ENCODE measurements around the gene TSPAN18.
A peak's percentile ranks its signal among the peaks of the same experiment; 100 is the strongest.

Gene TSPAN18

DNA sequence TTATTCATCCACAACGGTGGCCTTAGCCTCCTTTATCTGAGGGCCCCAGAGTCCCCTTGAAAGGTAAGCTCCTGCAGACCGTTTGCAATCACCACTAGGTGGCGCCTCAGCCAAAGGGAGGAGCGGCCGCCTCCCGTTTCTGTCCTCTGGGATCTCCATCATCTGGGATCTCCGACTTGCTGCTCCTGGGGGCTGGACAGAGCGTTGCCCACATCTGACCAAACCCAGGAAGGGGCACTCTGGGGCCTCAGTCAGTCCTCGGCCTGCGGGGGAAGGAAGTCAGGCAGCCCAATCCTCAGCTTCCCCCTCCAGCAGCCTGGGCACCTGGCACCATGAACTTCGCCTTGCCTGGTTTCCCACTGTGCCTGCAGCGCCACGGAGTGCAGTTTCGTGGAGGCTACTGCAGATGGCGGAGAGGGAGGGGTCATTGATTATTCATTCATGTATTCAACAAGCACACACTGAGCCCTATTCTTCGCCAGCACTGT, 200.5 kb downstream of the TSPAN18 start (continued):
- no peak for TF ChIP-seq GLI4 (tag by site-specific recombination; IDR thresholded peaks at IDR 0.05)
- 0 out of 2 replicates have a peak, but pooled peaks have one; percentile 19 for TF ChIP-seq ZNF2 (tag by site-specific recombination; IDR thresholded peaks at IDR 0.05)
- TF ChIP-seq, protein P1, sequence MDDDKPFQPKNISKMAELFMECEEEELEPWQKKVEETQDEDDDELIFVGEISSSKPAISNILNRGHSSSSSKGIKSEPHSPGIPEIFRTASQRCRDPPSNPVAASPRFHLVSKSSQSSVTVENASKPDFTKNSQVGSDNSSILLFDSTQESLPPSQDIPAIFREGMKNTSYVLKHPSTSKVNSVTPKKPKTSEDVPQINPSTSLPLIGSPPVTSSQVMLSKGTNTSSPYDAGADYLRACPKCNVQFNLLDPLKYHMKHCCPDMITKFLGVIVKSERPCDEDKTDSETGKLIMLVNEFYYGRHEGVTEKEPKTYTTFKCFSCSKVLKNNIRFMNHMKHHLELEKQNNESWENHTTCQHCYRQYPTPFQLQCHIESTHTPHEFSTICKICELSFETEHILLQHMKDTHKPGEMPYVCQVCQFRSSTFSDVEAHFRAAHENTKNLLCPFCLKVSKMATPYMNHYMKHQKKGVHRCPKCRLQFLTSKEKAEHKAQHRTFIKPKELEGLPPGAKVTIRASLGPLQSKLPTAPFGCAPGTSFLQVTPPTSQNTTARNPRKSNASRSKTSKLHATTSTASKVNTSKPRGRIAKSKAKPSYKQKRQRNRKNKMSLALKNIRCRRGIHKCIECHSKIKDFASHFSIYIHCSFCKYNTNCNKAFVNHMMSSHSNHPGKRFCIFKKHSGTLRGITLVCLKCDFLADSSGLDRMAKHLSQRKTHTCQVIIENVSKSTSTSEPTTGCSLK (tag by site-specific recombination; IDR thresholded peaks at IDR 0.05) = no peak
- TF ChIP-seq ZBTB17 (tag by site-specific recombination; IDR thresholded peaks at IDR 0.05) = peak; percentile 93
- TF ChIP-seq, protein P2, sequence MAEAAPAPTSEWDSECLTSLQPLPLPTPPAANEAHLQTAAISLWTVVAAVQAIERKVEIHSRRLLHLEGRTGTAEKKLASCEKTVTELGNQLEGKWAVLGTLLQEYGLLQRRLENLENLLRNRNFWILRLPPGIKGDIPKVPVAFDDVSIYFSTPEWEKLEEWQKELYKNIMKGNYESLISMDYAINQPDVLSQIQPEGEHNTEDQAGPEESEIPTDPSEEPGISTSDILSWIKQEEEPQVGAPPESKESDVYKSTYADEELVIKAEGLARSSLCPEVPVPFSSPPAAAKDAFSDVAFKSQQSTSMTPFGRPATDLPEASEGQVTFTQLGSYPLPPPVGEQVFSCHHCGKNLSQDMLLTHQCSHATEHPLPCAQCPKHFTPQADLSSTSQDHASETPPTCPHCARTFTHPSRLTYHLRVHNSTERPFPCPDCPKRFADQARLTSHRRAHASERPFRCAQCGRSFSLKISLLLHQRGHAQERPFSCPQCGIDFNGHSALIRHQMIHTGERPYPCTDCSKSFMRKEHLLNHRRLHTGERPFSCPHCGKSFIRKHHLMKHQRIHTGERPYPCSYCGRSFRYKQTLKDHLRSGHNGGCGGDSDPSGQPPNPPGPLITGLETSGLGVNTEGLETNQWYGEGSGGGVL (tag by site-specific recombination; IDR thresholded peaks at IDR 0.05) = no peak
- TF ChIP-seq ZNF211 (tag by site-specific recombination; IDR thresholded peaks at IDR 0.05; ENCODE audit: low read depth) = no peak
- TF ChIP-seq ZBTB1 (tag by site-specific recombination; IDR thresholded peaks at IDR 0.05) = no peak
- TF ChIP-seq, protein P3, sequence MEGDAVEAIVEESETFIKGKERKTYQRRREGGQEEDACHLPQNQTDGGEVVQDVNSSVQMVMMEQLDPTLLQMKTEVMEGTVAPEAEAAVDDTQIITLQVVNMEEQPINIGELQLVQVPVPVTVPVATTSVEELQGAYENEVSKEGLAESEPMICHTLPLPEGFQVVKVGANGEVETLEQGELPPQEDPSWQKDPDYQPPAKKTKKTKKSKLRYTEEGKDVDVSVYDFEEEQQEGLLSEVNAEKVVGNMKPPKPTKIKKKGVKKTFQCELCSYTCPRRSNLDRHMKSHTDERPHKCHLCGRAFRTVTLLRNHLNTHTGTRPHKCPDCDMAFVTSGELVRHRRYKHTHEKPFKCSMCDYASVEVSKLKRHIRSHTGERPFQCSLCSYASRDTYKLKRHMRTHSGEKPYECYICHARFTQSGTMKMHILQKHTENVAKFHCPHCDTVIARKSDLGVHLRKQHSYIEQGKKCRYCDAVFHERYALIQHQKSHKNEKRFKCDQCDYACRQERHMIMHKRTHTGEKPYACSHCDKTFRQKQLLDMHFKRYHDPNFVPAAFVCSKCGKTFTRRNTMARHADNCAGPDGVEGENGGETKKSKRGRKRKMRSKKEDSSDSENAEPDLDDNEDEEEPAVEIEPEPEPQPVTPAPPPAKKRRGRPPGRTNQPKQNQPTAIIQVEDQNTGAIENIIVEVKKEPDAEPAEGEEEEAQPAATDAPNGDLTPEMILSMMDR (tag by site-specific recombination; IDR thresholded peaks at IDR 0.05) = peak; percentile 70
- TF ChIP-seq ZNF423 (tag by site-specific recombination; IDR thresholded peaks at IDR 0.05) = no peak
- no peak for TF ChIP-seq ZNF140 (tag by site-specific recombination; IDR thresholded peaks at IDR 0.05)
- no peak for TF ChIP-seq OVOL3 (tag by site-specific recombination; IDR thresholded peaks at IDR 0.05)
- no peak for TF ChIP-seq ZNF549 (tag by site-specific recombination; IDR thresholded peaks at IDR 0.05)
- TF ChIP-seq, protein P4, sequence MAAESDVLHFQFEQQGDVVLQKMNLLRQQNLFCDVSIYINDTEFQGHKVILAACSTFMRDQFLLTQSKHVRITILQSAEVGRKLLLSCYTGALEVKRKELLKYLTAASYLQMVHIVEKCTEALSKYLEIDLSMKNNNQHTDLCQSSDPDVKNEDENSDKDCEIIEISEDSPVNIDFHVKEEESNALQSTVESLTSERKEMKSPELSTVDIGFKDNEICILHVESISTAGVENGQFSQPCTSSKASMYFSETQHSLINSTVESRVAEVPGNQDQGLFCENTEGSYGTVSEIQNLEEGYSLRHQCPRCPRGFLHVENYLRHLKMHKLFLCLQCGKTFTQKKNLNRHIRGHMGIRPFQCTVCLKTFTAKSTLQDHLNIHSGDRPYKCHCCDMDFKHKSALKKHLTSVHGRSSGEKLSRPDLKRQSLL (tag by site-specific recombination; IDR thresholded peaks at IDR 0.05) = peak; percentile 55; the same call in 1 of the 2 replicates
- TF ChIP-seq, protein P5, sequence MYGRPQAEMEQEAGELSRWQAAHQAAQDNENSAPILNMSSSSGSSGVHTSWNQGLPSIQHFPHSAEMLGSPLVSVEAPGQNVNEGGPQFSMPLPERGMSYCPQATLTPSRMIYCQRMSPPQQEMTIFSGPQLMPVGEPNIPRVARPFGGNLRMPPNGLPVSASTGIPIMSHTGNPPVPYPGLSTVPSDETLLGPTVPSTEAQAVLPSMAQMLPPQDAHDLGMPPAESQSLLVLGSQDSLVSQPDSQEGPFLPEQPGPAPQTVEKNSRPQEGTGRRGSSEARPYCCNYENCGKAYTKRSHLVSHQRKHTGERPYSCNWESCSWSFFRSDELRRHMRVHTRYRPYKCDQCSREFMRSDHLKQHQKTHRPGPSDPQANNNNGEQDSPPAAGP (tag by site-specific recombination; IDR thresholded peaks at IDR 0.05) = no peak
- no peak for TF ChIP-seq GLIS1 (tag by site-specific recombination; IDR thresholded peaks at IDR 0.05)
- TF ChIP-seq, protein P6, sequence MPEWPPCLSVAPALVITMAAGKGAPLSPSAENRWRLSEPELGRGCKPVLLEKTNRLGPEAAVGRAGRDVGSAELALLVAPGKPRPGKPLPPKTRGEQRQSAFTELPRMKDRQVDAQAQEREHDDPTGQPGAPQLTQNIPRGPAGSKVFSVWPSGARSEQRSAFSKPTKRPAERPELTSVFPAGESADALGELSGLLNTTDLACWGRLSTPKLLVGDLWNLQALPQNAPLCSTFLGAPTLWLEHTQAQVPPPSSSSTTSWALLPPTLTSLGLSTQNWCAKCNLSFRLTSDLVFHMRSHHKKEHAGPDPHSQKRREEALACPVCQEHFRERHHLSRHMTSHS (tag by site-specific recombination; IDR thresholded peaks at IDR 0.05) = no peak
- TF ChIP-seq, protein P7, sequence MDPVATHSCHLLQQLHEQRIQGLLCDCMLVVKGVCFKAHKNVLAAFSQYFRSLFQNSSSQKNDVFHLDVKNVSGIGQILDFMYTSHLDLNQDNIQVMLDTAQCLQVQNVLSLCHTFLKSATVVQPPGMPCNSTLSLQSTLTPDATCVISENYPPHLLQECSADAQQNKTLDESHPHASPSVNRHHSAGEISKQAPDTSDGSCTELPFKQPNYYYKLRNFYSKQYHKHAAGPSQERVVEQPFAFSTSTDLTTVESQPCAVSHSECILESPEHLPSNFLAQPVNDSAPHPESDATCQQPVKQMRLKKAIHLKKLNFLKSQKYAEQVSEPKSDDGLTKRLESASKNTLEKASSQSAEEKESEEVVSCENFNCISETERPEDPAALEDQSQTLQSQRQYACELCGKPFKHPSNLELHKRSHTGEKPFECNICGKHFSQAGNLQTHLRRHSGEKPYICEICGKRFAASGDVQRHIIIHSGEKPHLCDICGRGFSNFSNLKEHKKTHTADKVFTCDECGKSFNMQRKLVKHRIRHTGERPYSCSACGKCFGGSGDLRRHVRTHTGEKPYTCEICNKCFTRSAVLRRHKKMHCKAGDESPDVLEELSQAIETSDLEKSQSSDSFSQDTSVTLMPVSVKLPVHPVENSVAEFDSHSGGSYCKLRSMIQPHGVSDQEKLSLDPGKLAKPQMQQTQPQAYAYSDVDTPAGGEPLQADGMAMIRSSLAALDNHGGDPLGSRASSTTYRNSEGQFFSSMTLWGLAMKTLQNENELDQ (tag by site-specific recombination; IDR thresholded peaks at IDR 0.05; ENCODE audit: low read depth) = no peak
- TF ChIP-seq ZNF311 (tag by site-specific recombination; IDR thresholded peaks at IDR 0.05; ENCODE audit: borderline replicate concordance) = no peak
- TF ChIP-seq ZNF221 (tag by site-specific recombination; IDR thresholded peaks at IDR 0.05; ENCODE audit: borderline replicate concordance) = no peak
- peak; percentile 58 for TF ChIP-seq ZNF654 (tag by site-specific recombination; IDR thresholded peaks at IDR 0.05; ENCODE audit: low read depth)
- TF ChIP-seq ZBTB21 (tag by site-specific recombination; IDR thresholded peaks at IDR 0.05) = no peak
- TF ChIP-seq, protein P8, sequence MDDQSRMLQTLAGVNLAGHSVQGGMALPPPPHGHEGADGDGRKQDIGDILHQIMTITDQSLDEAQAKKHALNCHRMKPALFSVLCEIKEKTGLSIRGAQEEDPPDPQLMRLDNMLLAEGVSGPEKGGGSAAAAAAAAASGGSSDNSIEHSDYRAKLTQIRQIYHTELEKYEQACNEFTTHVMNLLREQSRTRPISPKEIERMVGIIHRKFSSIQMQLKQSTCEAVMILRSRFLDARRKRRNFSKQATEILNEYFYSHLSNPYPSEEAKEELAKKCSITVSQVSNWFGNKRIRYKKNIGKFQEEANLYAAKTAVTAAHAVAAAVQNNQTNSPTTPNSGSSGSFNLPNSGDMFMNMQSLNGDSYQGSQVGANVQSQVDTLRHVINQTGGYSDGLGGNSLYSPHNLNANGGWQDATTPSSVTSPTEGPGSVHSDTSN (CRISPR knock-in tag; IDR thresholded peaks at IDR 0.05) = 0 out of 2 replicates have a peak, but pooled peaks have one; percentile 42
- TF ChIP-seq EGR2 (tag by site-specific recombination; IDR thresholded peaks at IDR 0.05; ENCODE audit: low read depth) = no peak
- TF ChIP-seq ZNF571 (tag by site-specific recombination; IDR thresholded peaks at IDR 0.05) = no peak
- no peak for TF ChIP-seq ZNF146 (tag by site-specific recombination; IDR thresholded peaks at IDR 0.05)
